Hypothalamus (tissue), 51 donors: ENCODE data around the gene CTNNBIP1.

ENCODE experiments used
- DNase-seq, 51 donors: peaks; one replicate each; lab custom pipeline; 2025; lab: John Stamatoyannopoulos, UW

The CTNNBIP1 gene

DNA sequence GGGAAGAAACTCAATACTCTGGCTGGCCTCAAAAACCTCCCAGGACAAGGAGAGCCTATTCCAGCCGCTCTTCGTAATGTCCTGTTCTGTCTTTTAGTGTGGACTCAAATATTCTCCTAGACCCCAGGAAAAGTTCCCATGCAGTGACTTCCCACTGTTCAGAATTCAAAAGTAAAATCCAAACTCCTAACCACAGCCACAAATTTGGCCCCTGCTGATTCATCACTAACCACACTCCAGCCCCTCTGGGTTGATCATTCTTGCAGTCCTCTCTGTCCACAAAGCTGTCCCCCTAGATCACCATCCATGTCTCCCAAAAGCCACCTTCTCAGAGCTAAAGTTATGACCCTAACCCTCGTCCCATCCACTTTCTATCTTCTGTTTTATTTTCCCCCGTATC is 5.1 kb downstream of the CTNNBIP1 start:
- DNase-seq: no peak

GRCh38 chr1:9904596-9904995 is 5.5 kb downstream of the CTNNBIP1 start:
- no peak for DNase-seq

DNA sequence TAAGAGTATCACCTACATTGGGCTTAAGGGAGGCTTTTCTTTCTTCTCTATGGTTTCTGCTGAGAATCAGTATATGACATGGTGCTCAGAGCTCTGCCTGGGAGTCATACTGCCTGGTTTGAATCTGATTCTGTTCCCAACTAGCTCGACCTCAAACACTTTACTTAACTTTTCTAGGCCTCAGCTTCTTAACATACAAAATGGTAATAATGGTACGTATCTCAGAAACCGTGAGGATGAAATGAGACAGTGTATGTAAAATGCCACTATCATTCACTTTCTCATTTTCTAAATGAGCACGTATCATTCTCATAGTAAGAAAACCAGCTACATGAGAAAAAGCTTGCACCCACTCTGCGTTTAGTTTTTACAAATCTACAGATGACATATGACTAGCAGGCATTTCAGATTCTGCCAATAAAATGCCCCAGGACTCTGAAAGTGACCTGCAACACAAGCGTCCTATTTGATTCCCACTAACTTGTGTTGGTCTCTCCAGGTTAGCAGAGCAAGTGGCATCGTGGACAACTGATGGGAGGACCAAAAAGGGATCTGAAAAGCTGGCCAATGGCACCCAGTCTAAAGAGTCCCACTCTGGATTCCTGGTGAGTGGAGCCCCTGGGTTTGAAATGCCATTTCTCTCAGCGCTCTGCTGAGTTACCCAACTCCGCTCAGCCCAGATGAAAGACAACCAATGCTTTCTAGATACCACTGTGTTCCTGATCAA is 6.1 kb downstream of the CTNNBIP1 start:
- no peak for DNase-seq

DNA sequence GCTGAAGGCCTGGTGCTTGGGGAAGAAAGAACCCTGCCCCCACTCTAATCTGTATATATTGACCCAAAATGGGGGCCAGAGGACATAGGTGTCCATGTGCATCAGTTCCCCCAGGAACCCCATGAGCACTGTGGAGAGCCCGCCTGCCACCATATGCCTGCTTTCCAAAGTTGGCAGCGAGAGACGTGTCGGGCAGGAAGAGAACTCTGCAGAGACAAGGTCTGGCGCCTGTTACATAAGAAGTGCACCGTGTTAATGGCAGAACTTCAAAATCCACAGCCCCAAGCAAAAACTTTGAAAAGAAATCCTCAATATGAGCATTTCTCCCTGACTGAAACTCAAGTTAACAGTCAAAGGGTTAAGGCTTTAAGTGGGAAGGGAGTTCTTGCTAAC is 8.0 kb downstream of the CTNNBIP1 start:
- DNase-seq: peak in 2 of 51 donors; percentile 17 to 21

DNA sequence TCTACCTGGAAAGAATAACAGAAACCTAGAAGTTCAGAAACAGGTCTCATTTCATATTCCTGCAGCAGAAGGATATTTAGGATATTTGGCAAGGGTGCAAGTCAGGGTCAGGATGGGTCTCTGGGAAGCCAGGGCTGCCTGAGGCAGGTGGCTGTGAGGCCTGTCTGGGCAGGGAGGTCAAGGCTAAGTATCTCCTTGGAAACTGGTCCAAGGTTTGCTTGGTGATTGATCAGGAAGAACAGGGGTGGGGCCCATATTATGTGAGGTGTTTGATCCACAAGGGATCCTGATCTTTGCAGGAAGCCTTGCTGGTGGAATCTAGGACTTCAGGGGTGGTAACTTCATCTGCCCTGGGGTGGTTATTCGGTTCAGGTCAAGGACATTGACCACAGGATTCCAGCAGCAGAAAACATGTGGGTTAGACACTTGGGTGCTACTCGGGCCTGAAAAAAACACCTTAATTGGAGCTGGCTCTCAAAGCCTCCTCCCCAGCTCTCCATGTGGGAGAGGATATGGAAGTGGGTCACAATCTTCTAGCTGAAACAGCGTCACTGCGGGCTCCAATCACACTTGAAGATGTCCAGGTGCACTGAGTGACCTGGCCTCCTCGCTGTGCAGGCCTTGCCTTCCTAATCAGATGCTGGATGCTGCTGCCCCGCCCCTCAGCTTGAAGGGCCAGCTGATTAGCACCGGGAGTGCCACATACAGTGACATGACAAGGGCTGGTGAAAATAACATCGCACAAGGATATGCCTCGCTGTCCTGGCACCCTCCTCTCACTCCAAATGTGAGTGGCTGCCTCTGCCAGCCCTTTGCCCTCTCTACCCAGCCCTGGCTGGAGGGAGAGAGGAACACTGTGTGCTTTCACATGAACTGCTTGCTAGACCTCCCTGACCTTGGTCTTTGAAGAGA is 8.7 kb downstream of the CTNNBIP1 start:
- peak in 2 of 51 donors; percentile 11 to 16 for DNase-seq

GRCh38 chr1:9900142-9901043 is 9.7 kb downstream of the CTNNBIP1 start:
- DNase-seq: peak in 38 of 51 donors; percentile 11 to 69 (median 40)

DNA sequence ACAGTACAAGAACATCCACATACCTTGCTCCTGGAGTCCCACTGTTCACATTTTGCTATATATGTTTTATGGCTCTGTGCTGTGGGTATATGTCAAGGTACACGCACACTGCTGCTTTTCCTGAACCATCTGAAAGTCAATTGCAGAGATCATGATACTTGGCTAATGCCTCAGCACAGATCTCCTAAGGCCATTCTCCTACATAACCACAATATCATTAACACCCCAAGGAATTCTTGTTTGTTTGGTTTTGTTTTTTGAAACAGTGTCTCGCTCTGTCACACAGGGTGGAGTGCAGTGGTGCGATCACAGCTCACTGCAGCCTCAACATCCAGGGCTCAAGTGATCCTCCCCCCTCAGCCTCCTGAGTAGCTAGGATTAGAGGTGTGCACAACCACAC is 16.0 kb downstream of the CTNNBIP1 start:
- no peak for DNase-seq

GRCh38 chr1:9892563-9893528 is 17.2 kb downstream of the CTNNBIP1 start:
- peak in 1 of 51 donors; percentile 11 for DNase-seq

- no peak for DNase-seq
Measured at GRCh38 chr1:9891207-9891606, 18.9 kb downstream of the CTNNBIP1 start.

DNA sequence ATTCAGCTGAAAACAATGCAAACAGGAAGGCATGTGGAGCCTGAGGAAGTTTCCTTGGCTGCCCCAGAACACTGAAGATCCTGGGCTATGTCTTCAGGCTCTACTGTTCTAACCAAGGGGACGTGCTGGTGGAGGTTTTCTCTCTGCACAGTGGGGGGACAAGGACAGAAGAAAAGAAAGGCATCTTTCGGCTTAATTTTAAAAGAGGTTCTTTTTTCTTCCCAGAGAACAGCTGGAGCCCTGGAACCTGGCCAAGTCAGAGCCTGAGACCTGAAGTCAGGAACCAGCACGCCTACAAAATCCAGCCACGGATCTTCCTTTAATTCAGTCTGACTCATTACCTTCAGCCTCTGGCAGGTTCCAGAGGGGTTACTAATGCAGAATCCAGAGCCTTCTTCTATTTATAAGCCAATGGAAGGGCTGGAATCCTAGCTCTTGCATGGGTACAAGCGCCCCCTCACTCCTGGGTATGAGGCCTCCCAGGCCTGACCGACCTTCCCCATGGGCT is 19.8 kb downstream of the CTNNBIP1 start:
- peak in 6 of 51 donors; percentile 13 to 22 (median 18) for DNase-seq

DNA sequence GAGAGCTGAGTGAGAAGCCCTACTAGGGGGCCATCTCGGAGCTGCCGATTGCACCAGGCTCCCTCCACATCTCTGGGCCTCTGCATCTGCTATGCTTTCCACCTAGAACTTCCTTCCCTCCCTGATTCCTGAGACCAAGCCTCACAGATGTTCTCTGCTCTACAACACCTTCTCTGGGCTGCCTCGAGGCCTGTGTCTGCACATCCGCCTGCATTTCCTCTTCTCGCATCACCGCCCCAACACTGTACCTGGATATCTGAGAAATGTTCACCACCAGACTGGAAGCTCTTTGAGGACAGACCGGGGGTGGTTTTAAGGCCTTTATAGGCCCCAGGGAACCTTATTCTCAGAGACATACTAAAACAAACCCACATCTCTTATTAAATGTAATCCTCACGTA is 20.7 kb downstream of the CTNNBIP1 start:
- no peak for DNase-seq

DNA sequence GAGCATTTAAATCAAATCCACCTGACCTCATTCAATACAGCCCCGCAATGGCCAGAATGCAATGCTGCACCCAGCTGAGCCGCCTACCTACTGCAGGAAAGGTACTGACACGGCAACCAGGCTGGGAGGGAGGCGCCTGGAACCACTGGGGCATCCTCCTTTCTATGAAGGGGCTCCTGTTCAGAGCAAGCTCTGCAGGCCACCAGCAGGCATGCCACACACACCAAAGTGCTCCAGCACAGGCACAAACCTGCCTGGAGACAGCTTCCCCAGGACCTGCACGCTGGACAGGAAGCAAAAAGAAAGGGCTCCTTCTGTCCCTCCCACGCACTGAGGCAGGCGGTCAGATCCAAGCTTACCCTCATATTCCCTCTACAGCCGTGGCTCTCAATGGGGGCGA is 21.2 kb downstream of the CTNNBIP1 start:
- DNase-seq: no peak

DNA sequence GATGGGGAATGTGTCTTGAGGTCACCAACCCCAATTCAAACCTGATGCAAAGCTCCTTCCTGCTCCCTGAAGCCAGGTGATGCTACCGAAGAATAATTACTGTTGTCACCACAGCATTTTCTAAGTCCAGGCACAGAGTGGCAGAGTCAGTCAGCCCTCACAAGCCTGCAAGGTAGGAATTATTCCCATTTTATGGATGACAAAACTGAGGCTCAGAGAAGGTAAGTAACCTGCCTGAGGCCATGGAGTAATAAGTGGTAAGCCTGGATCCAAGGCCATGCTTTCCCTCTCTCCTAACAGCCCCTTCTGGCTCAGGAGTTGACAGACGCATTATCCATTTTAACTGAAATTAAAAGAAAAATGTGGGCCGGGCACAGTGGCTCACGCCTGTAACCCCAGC is 23.0 kb downstream of the CTNNBIP1 start:
- no peak for DNase-seq

DNA sequence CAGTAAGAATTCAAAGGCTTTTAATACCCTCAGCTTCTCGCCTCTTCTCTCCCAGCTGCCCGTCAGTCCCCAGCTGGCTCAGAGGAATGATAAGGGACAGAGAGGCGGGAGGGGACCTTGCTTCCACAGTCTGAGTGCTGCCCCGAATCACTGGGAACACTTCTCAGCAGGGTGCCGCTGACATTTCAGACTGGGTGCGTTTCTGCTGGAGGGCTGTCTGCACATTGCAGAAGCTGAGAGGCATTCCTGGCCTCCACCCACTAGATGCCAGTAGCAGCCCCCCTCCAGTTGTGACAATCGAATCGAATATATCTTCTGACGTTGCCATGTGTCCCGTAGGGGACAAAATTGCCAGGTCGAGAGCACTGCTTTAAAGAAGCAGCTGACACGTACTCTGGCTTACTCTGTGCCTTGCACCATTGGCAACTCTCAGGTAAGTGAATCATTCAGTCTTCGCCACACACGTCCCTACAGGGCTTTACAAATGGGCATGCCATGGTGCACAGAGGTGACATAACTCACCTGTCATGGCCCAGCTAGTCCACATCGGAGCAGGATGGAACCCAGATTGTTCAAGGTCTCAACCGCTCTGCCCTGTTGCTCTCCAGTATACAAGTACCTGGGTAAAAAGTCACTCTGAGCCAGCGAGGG is 23.9 kb downstream of the CTNNBIP1 start:
- DNase-seq: no peak

DNA sequence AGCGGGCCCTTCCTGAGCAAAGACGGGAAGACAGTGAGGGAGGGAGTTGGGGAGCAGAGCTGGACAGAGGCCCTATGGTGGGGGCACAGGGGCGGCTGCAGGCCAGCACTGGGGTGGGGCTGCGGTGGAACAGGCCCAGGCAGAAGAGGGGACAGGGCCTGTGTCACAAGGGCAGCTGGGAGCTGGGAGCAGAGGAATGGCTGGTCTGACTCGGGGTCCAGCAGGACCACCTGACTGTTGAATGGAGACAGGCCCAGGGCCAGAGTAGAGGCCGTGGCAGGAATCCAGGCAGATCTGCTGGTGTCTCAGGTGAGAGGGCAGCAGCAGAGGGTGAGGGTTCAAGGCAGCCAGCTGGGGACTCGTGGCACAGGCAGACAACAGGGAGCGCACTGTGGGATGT is 25.3 kb downstream of the CTNNBIP1 start:
- DNase-seq: no peak

- peak in 20 of 51 donors; percentile 14 to 63 (median 40) for DNase-seq
Measured at GRCh38 chr1:9883585-9884449, 26.3 kb downstream of the CTNNBIP1 start.

DNA sequence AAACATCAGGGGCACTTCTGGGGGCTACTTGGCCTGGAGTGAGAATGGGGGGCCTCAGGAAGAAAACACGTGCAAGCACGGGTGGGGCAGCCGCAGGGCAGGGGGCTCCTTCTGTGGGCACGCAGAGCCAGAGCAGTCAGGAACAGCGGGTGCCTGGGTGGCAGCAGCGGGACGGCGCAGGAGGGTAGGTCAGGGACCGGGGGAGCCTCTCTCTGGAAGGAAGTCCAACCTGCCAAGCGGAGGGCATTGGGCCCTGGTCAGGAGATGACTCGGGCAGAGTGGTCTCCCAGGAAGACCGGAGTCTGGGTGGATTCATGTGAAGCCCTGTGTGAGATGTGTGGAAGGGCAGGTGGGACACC is 27.1 kb downstream of the CTNNBIP1 start:
- no peak for DNase-seq
